Stimulated activated CD4-positive, alpha-beta T cell treated with anti-CD3 and anti-CD28 coated beads, Interleukin-4, amount 100 ng/mL, for 24 hours (primary cell): ENCODE data around the gene HEG1.

Experiments
- DNase-seq: peaks from one replicate; pipeline ENCODE4 v3.0.0-alpha.2; 2020

HEG1 gene

GRCh38 chr3:125045965-125046364 is 9.8 kb downstream of the HEG1 start:
- no peak for DNase-seq

GRCh38 chr3:125045194-125045593 is 10.6 kb downstream of the HEG1 start:
- DNase-seq = no peak

- DNase-seq = no peak
Measured at GRCh38 chr3:125043599-125044151, 12.1 kb downstream of the HEG1 start.

- no peak for DNase-seq
Measured at GRCh38 chr3:125042725-125043406, 12.9 kb downstream of the HEG1 start.

GRCh38 chr3:125039131-125040100 is 16.4 kb downstream of the HEG1 start:
- no peak for DNase-seq

GRCh38 chr3:125037498-125038150 is 18.2 kb downstream of the HEG1 start:
- DNase-seq = no peak

GRCh38 chr3:125035217-125035616 is 20.6 kb downstream of the HEG1 start:
- no peak for DNase-seq

GRCh38 chr3:125033616-125034015 is 22.2 kb downstream of the HEG1 start:
- DNase-seq = no peak

- DNase-seq = no peak
Measured at GRCh38 chr3:125033135-125033534, 22.7 kb downstream of the HEG1 start.

GRCh38 chr3:125032683-125033082 is 23.1 kb downstream of the HEG1 start:
- no peak for DNase-seq

- DNase-seq = no peak
Measured at GRCh38 chr3:125032100-125032643, 23.6 kb downstream of the HEG1 start.

- no peak for DNase-seq
Measured at GRCh38 chr3:125031544-125031943, 24.3 kb downstream of the HEG1 start.

GRCh38 chr3:125028657-125029056 is 27.1 kb downstream of the HEG1 start:
- DNase-seq = no peak

- no peak for DNase-seq
Measured at GRCh38 chr3:125025642-125026041, 30.2 kb downstream of the HEG1 start.

GRCh38 chr3:125024817-125025216 is 31.0 kb downstream of the HEG1 start:
- DNase-seq = no peak

- no peak for DNase-seq
Measured at GRCh38 chr3:125023833-125024555, 31.8 kb downstream of the HEG1 start.

GRCh38 chr3:125022206-125022605 is 33.6 kb downstream of the HEG1 start:
- DNase-seq = no peak

- DNase-seq = no peak
Measured at GRCh38 chr3:125019271-125019670, 36.5 kb downstream of the HEG1 start.

GRCh38 chr3:125017406-125017805 is 38.4 kb downstream of the HEG1 start:
- no peak for DNase-seq

GRCh38 chr3:125014570-125015179 is 41.1 kb downstream of the HEG1 start:
- no peak for DNase-seq

- DNase-seq = no peak
Measured at GRCh38 chr3:125013095-125013494, 42.7 kb downstream of the HEG1 start.

- DNase-seq = no peak
Measured at GRCh38 chr3:125011941-125012340, 43.9 kb downstream of the HEG1 start.
